OCI-LY1 (cell line): ENCODE measurements around the gene SLC51B.

Experiments
- CTCF ChIP-seq: fragments of 200-600 bp; sonication (generic), shearing (Covaris generic); IDR thresholded peaks from 2 replicates; pipeline ENCODE4 v1.5.1; 2017; ENCODE audit warnings: mild to moderate bottlenecking, antibody characterized with exemption, low read length, moderate library complexity, mixed read lengths
- EZH2 ChIP-seq: fragments of 200-600 bp; sonication (generic), shearing (Covaris generic); IDR thresholded peaks from 2 replicates; pipeline ENCODE4 v1.8.0; 2017; ENCODE audit warnings: borderline replicate concordance, mixed run types, mild to moderate bottlenecking, antibody characterized with exemption, low read length, moderate library complexity, mixed read lengths

GRCh38 chr15:65069779-65070546 is 24.8 kb downstream of the SLC51B start:
- TF ChIP-seq CTCF (no peak), EZH2 (no peak)
